OCI-LY7 (cell line): Measurements from ENCODE around the gene ACAT2. TPM values are rescaled to one million over a fixed set of nuclear protein-coding genes. Genes with fewer than 3 reads are reported as not detected.

Experiments
- BruUV-seq: library from RNA; stranded (reverse); fragments of 400-500 nt; replicated peaks from 2 replicates; lab custom pipeline; 2021; lab: Mats Ljungman, UMichigan
- CTCF ChIA-PET: fragments of 300-600 bp; sonication (Branson Sonifier 250); formaldehyde crosslinking; loops from one replicate; lab custom pipeline; 2022; ENCODE audit warnings: antibody characterized with exemption; ENCODE audit not compliant: unreplicated experiment; lab: Charles Lee
- POLR2A ChIA-PET: fragments of 300-600 bp; sonication (Branson Sonifier 250); formaldehyde crosslinking; loops from one replicate; lab custom pipeline; 2022; ENCODE audit warnings: antibody characterized with exemption; lab: Charles Lee
- DNase-seq: peaks from one replicate; pipeline ENCODE4 v3.0.0-alpha.2; 2015; ENCODE audit warnings: low spot score
- H2AFZ ChIP-seq: fragments of 200-600 bp; sonication (generic), shearing (Covaris generic); 2 replicates; pipeline ENCODE4 v1.6.1; 2014; ENCODE audit warnings: mild to moderate bottlenecking, antibody characterized with exemption, low read length, moderate library complexity
- H3K27ac ChIP-seq: fragments of 200-600 bp; sonication (generic); 2 replicates; pipeline ENCODE4 v1.5.1; 2014; ENCODE audit warnings: mixed run types, low read depth, mild to moderate bottlenecking, moderate library complexity, low read length, inconsistent platforms; ENCODE audit not compliant: poor library complexity, severe bottlenecking
- H3K36me3 ChIP-seq: fragments of 200-600 bp; sonication (generic); 2 replicates; pipeline ENCODE4 v1.6.1; 2014; ENCODE audit warnings: mild to moderate bottlenecking, antibody characterized with exemption, low read length, moderate library complexity, mixed read lengths; ENCODE audit not compliant: insufficient read depth
- H3K4me1 ChIP-seq: fragments of 200-600 bp; sonication (generic); 2 replicates; pipeline ENCODE4 v1.5.1; 2014; ENCODE audit warnings: mild to moderate bottlenecking, low read length; ENCODE audit not compliant: insufficient read depth, poor library complexity, severe bottlenecking
- H3K4me2 ChIP-seq: fragments of 200-600 bp; sonication (generic); 2 replicates; pipeline ENCODE4 v1.6.1; 2014; ENCODE audit warnings: mild to moderate bottlenecking, low read length
- H3K4me3 ChIP-seq: fragments of 200-600 bp; sonication (generic); 2 replicates; pipeline ENCODE4 v1.5.1; 2014; ENCODE audit warnings: mild to moderate bottlenecking, low read depth, low read length; ENCODE audit not compliant: poor library complexity, severe bottlenecking
- H3K79me2 ChIP-seq: fragments of 200-600 bp; sonication (generic); 2 replicates; pipeline ENCODE4 v1.6.1; 2016; ENCODE audit warnings: low read depth, mild to moderate bottlenecking, low read length, moderate library complexity, mixed read lengths; ENCODE audit not compliant: insufficient read depth
- H3K9me2 ChIP-seq: fragments of 200-600 bp; sonication (generic); 2 replicates; pipeline ENCODE4 v1.6.1; 2016; ENCODE audit warnings: mild to moderate bottlenecking, low read length, mixed read lengths; ENCODE audit not compliant: insufficient read depth
- H3K9me3 ChIP-seq: fragments of 200-600 bp; sonication (generic); 2 replicates; pipeline ENCODE4 v1.6.1; 2014; ENCODE audit warnings: mild to moderate bottlenecking, mixed run types, low read length, mixed read lengths
- H4K20me1 ChIP-seq: fragments of 200-600 bp; sonication (generic); 2 replicates; pipeline ENCODE4 v1.6.1; 2014; ENCODE audit warnings: mild to moderate bottlenecking, antibody characterized with exemption, low read length, moderate library complexity, mixed read lengths; ENCODE audit not compliant: insufficient read depth
- CTCF ChIP-seq: fragments of 200-600 bp; sonication (generic); conservative IDR thresholded peaks from 2 replicates; pipeline ENCODE4 v1.5.1; 2014; ENCODE audit warnings: mild to moderate bottlenecking, antibody characterized with exemption, low read length, moderate library complexity, mixed read lengths
- EZH2phosphoT487 ChIP-seq: fragments of 200-600 bp; sonication (generic); IDR thresholded peaks from 2 replicates; pipeline ENCODE4 v1.6.1; 2018; ENCODE audit warnings: low read depth, borderline replicate concordance, mild to moderate bottlenecking, mixed run types, antibody characterized with exemption, low read length, moderate library complexity, mixed read lengths
- intact Hi-C: fragments of 100-400 bp; cut with micrococcal nuclease; formaldehyde crosslinking; loops from one replicate; pipeline ENCODE4 v1.10.0; 2022; ENCODE audit not compliant: unreplicated experiment
- total RNA-seq, 2 experiments: library from RNA; depleted of rRNA in 1 of 2; stranded (reverse); fragments of >200 nt in 1 of 2; shearing (Covaris generic) in 1 of 2; gene quantifications; 2 replicates each; pipeline ENCODE4 v1.2.3, GENCODE V29; 2014 to 2022

Gene ACAT2
- total RNA-seq, 2 experiments from 2014 or later: 42.4 to 110 TPM

- no peaks in the 10 kb centered on the region for H3K9me3 ChIP-seq
- H3K4me3 ChIP-seq: no peak overlapping the region
- peaks cover 32% of the 10 kb centered on the region for H4K20me1 ChIP-seq
- TF ChIP-seq CTCF (no peak), EZH2phosphoT487 (no peak)
- ChIA-PET POLR2A (interaction anchor here (0.6 to 2.1 kb wide), 7 partner anchors 8 to 1234 kb away, joined by 3 to 18 read pairs (median 5); partner anchors contain the start of genes MRPL18, TCP1 and WTAP), CTCF (no interaction called here)
- H2AFZ ChIP-seq: no peak overlapping the region
- no peak for DNase-seq
- no peak overlapping the region for H3K4me2 ChIP-seq
- H3K36me3 ChIP-seq: peaks cover 88% of the 10 kb centered on the region
- BruUV-seq: no TSS peak
- no peaks in the 10 kb centered on the region for H3K9me2 ChIP-seq
- H3K27ac ChIP-seq: no peak overlapping the region
- intact Hi-C loops: no loop called here
- H3K79me2 ChIP-seq: peaks cover 99% of the 10 kb centered on the region
- H3K4me1 ChIP-seq: peaks cover 40% of the 10 kb centered on the region
These were observed 24.9 kb upstream of the ACAT2 start for GRCh38 chr6:159736908-159737307.

- ChIA-PET POLR2A (interaction anchor here (0.6 to 2.1 kb wide), 2 partner anchors 22 to 44 kb away, joined by 3 to 8 read pairs; partner anchors contain the start of gene ACAT2), CTCF (no interaction called here)
- intact Hi-C loops: no loop called here
- H4K20me1 ChIP-seq: peaks cover 28% of the 10 kb centered on the region
- TF ChIP-seq EZH2phosphoT487: no peak
- no peak for TF ChIP-seq CTCF
- H3K4me2 ChIP-seq: no peak overlapping the region
- H3K9me2 ChIP-seq: no peaks in the 10 kb centered on the region
- BruUV-seq: no TSS peak
- no peak overlapping the region for H2AFZ ChIP-seq
- H3K36me3 ChIP-seq: peaks cover 90% of the 10 kb centered on the region
- no peaks in the 10 kb centered on the region for H3K9me3 ChIP-seq
- no peak overlapping the region for H3K27ac ChIP-seq
- no peak overlapping the region for H3K4me3 ChIP-seq
- H3K79me2 ChIP-seq: peaks cover 96% of the 10 kb centered on the region
- peaks cover 31% of the 10 kb centered on the region for H3K4me1 ChIP-seq
- no peak for DNase-seq
These were observed 22.5 kb upstream of the ACAT2 start for GRCh38 chr6:159739341-159739740.

- peaks cover 99% of the 10 kb centered on the region for H3K36me3 ChIP-seq
- H3K4me1 ChIP-seq: peaks cover 6% of the 10 kb centered on the region
- H3K4me2 ChIP-seq: no peak overlapping the region
- peaks cover 86% of the 10 kb centered on the region for H3K79me2 ChIP-seq
- H3K9me3 ChIP-seq: no peaks in the 10 kb centered on the region
- no peak overlapping the region for H3K27ac ChIP-seq
- TF ChIP-seq EZH2phosphoT487 (no peak), CTCF (no peak)
- intact Hi-C loops: no loop called here
- no TSS peak for BruUV-seq
- no peak overlapping the region for H3K4me3 ChIP-seq
- ChIA-PET CTCF (no interaction called here), POLR2A (interaction anchor here (0.6 to 1.4 kb wide), 3 partner anchors 9 to 165 kb away, joined by 3 to 4 read pairs (median 3); partner anchors contain the start of gene WTAP)
- no peak overlapping the region for H2AFZ ChIP-seq
- peaks cover 17% of the 10 kb centered on the region; the same call in 1 of the 2 replicates for H4K20me1 ChIP-seq
- H3K9me2 ChIP-seq: no peaks in the 10 kb centered on the region
- DNase-seq: no peak
These were observed 19.7 kb upstream of the ACAT2 start for GRCh38 chr6:159742165-159742564.
